Measurements from ENCODE around the gene SLFN11. TPM values are rescaled to one million over a fixed set of nuclear protein-coding genes. Genes with fewer than 3 reads are reported as not detected.
A peak's percentile ranks its signal among the peaks of the same experiment; 100 is the strongest.

The SLFN11 gene
- total and polyA plus RNA-seq, 2 donors (not counting 1 experiment from before 2014, with no cell fraction given) = 63.6 to 74.1 TPM

GRCh38 chr17:35314415-35315216, 58.8 kb downstream of the SLFN11 start:
- Histone ChIP-seq H3K4me1 (ENCODE audit: control insufficient read depth, extremely low read depth, insufficient read depth, low read length) (peaks cover 14% of the 10 kb centered on the region), H2AFZ (ENCODE audit: low read length) (no peak overlapping the region), H3K79me2 (ENCODE audit: control insufficient read depth, insufficient read depth, low read length) (no peaks in the 10 kb centered on the region), H3K4me2 (ENCODE audit: extremely low read depth, insufficient read depth, low read length) (peak overlapping the region; percentile 21), H3K9ac (ENCODE audit: insufficient read depth, low read length) (no peak overlapping the region), H3K4me3 (replicated peaks in 1 of 4; ENCODE audit: control extremely low read depth in 1 of 4, insufficient read depth in 1 of 4, low read depth in 3 of 4, low read length in 4 of 4) (no peak overlapping the region), H4K20me1 (ENCODE audit: control insufficient read depth, extremely low read depth, insufficient read depth, low read length) (no peaks in the 10 kb centered on the region), H3K36me3 (ENCODE audit: control insufficient read depth, insufficient read depth, low read length) (no peaks in the 10 kb centered on the region), H3K27ac (ENCODE audit: insufficient read depth, low read length) (peak overlapping the region; percentile 30), H3K27me3 (ENCODE audit: control insufficient read depth, insufficient read depth, low read length) (no peaks in the 10 kb centered on the region), H3K9me3 (ENCODE audit: control insufficient read depth, insufficient read depth, low read depth, low read length) (no peaks in the 10 kb centered on the region)
- peak in 1 of 2 donors; percentile 5 for DNase-seq (ENCODE audit: low read depth in 2 of 2)
- TF ChIP-seq CTCF (conservative IDR thresholded peaks at IDR 0.05 in 1 of 2, IDR thresholded peaks at IDR 0.05 in 1 of 2; ENCODE audit: low read depth in 1 of 2, low read length in 2 of 2) (no peak), EZH2 (IDR thresholded peaks at IDR 0.05; ENCODE audit: low read length, missing control alignments) (no peak)

GRCh38 chr17:35313875-35314409, 59.5 kb downstream of the SLFN11 start:
- no peak overlapping the region for H3K4me3 ChIP-seq (replicated peaks in 1 of 4; ENCODE audit: control extremely low read depth in 1 of 4, insufficient read depth in 1 of 4, low read depth in 3 of 4, low read length in 4 of 4)
- H3K9me3 ChIP-seq (ENCODE audit: control insufficient read depth, insufficient read depth, low read depth, low read length) = no peaks in the 10 kb centered on the region
- no peak overlapping the region for H3K4me2 ChIP-seq (ENCODE audit: extremely low read depth, insufficient read depth, low read length)
- peak overlapping the region; percentile 15 for H2AFZ ChIP-seq (ENCODE audit: low read length)
- TF ChIP-seq CTCF (conservative IDR thresholded peaks at IDR 0.05 in 1 of 2, IDR thresholded peaks at IDR 0.05 in 1 of 2; ENCODE audit: low read depth in 1 of 2, low read length in 2 of 2) (no peak), EZH2 (IDR thresholded peaks at IDR 0.05; ENCODE audit: low read length, missing control alignments) (no peak)
- no peaks in the 10 kb centered on the region for H3K27me3 ChIP-seq (ENCODE audit: control insufficient read depth, insufficient read depth, low read length)
- no peak for DNase-seq (ENCODE audit: low read depth in 2 of 2)
- H3K36me3 ChIP-seq (ENCODE audit: control insufficient read depth, insufficient read depth, low read length) = no peaks in the 10 kb centered on the region
- peaks cover 14% of the 10 kb centered on the region for H3K4me1 ChIP-seq (ENCODE audit: control insufficient read depth, extremely low read depth, insufficient read depth, low read length)
- no peaks in the 10 kb centered on the region for H3K79me2 ChIP-seq (ENCODE audit: control insufficient read depth, insufficient read depth, low read length)
- no peak overlapping the region for H3K9ac ChIP-seq (ENCODE audit: insufficient read depth, low read length)
- no peak overlapping the region for H3K27ac ChIP-seq (ENCODE audit: insufficient read depth, low read length)
- no peaks in the 10 kb centered on the region for H4K20me1 ChIP-seq (ENCODE audit: control insufficient read depth, extremely low read depth, insufficient read depth, low read length)

- H3K4me3 ChIP-seq (replicated peaks in 1 of 4; ENCODE audit: control extremely low read depth in 1 of 4, insufficient read depth in 1 of 4, low read depth in 3 of 4, low read length in 4 of 4) = no peak overlapping the region
- H3K79me2 ChIP-seq (ENCODE audit: control insufficient read depth, insufficient read depth, low read length) = no peaks in the 10 kb centered on the region
- H3K9ac ChIP-seq (ENCODE audit: insufficient read depth, low read length) = no peak overlapping the region
- peak; percentile 60 to 81 for DNase-seq (ENCODE audit: low read depth in 2 of 2)
- H2AFZ ChIP-seq (ENCODE audit: low read length) = peak overlapping the region; percentile 66
- no peak overlapping the region for H3K27ac ChIP-seq (ENCODE audit: insufficient read depth, low read length)
- no peaks in the 10 kb centered on the region for H3K27me3 ChIP-seq (ENCODE audit: control insufficient read depth, insufficient read depth, low read length)
- no peaks in the 10 kb centered on the region for H4K20me1 ChIP-seq (ENCODE audit: control insufficient read depth, extremely low read depth, insufficient read depth, low read length)
- H3K4me1 ChIP-seq (ENCODE audit: control insufficient read depth, extremely low read depth, insufficient read depth, low read length) = peaks cover 14% of the 10 kb centered on the region
- H3K4me2 ChIP-seq (ENCODE audit: extremely low read depth, insufficient read depth, low read length) = peak overlapping the region; percentile 72
- H3K36me3 ChIP-seq (ENCODE audit: control insufficient read depth, insufficient read depth, low read length) = no peaks in the 10 kb centered on the region
- TF ChIP-seq EZH2 (IDR thresholded peaks at IDR 0.05; ENCODE audit: low read length, missing control alignments) (no peak), CTCF (conservative IDR thresholded peaks at IDR 0.05 in 1 of 2, IDR thresholded peaks at IDR 0.05 in 1 of 2; ENCODE audit: low read depth in 1 of 2, low read length in 2 of 2) (peak; percentile 74 to 81)
- H3K9me3 ChIP-seq (ENCODE audit: control insufficient read depth, insufficient read depth, low read depth, low read length) = no peaks in the 10 kb centered on the region
These were observed 60.4 kb downstream of the SLFN11 start for GRCh38 chr17:35312790-35313711.
